ENCODE data around the gene PSMD11. TPM values are rescaled to one million over a fixed set of nuclear protein-coding genes. Genes with fewer than 3 reads are reported as not detected.

Gene PSMD11
- total and polyA plus RNA-seq, 4 donors = 17.4 to 64.1 (median 53.4) TPM

DNA sequence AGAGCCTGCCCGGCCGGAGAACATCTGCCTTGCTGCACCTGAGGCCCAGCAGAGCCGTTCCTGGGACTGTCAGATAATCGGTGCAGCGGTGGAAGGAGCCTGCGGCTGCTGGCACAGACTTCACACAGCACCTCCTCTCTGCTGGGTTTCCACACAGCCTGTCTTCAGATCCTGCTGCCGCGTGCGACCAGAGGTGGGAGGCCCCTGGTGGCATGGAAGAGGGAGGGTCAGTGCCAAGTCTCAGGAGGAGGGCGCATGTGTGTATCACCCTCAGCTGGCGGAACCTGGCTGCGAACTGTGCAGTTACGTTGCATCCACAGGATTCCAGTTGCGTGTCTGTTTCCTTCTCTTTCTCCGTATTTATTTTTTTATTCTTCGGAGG lies 45.8 kb downstream of the PSMD11 start:
- Histone ChIP-seq H3K4me3 (ENCODE audit: low read length in 2 of 2) (no peak overlapping the region), H3K36me3 (ENCODE audit: control insufficient read depth in 1 of 2, insufficient read depth in 2 of 2, low read length in 1 of 2) (no peaks in the 10 kb centered on the region), H3K4me1 (ENCODE audit: control insufficient read depth in 1 of 2, insufficient read depth in 2 of 2, low read length in 2 of 2) (no peaks in the 10 kb centered on the region), H3K9me3 (ENCODE audit: control insufficient read depth, low read length) (no peaks in the 10 kb centered on the region), H3K27me3 (ENCODE audit: control insufficient read depth in 1 of 2, insufficient read depth in 2 of 2, low read length in 1 of 2) (no peaks in the 10 kb centered on the region), H3K27ac (ENCODE audit: low read depth in 1 of 2, low read length in 2 of 2) (no peak overlapping the region)
- WGBS, 2 donors = 84 to 87% methylated on average over 16 of the region's 16 CpGs
- intact Hi-C loops (cut with DNase I) = no loop called here
- no peak for ATAC-seq (ENCODE audit: low FRiP score)
- no peak for DNase-seq

- Histone ChIP-seq H3K36me3 (ENCODE audit: control insufficient read depth in 1 of 2, insufficient read depth in 2 of 2, low read length in 1 of 2) (no peaks in the 10 kb centered on the region), H3K4me3 (ENCODE audit: low read length in 2 of 2) (no peak overlapping the region), H3K27ac (ENCODE audit: low read depth in 1 of 2, low read length in 2 of 2) (no peak overlapping the region), H3K9me3 (ENCODE audit: control insufficient read depth, low read length) (no peaks in the 10 kb centered on the region), H3K27me3 (ENCODE audit: control insufficient read depth in 1 of 2, insufficient read depth in 2 of 2, low read length in 1 of 2) (no peaks in the 10 kb centered on the region), H3K4me1 (ENCODE audit: control insufficient read depth in 1 of 2, insufficient read depth in 2 of 2, low read length in 2 of 2) (peaks cover 0 to 5% of the 10 kb centered on the region in 2 donors)
- intact Hi-C loops (cut with DNase I) = no loop called here
- 87 to 90% methylated on average over 21 of the region's 21 CpGs for WGBS, 2 donors
- DNase-seq (no peak), ATAC-seq (ENCODE audit: low FRiP score) (no peak)
These were observed 47.3 kb downstream of the PSMD11 start for GRCh38 chr17:32491371-32492263.

GRCh38 chr17:32492264-32492589 lies 47.9 kb downstream of the PSMD11 start:
- no peak overlapping the region for H3K27ac ChIP-seq (ENCODE audit: low read depth in 1 of 2, low read length in 2 of 2)
- no peaks in the 10 kb centered on the region for H3K27me3 ChIP-seq (ENCODE audit: control insufficient read depth in 1 of 2, insufficient read depth in 2 of 2, low read length in 1 of 2)
- intact Hi-C loops (cut with DNase I) = no loop called here
- H3K4me1 ChIP-seq (ENCODE audit: control insufficient read depth in 1 of 2, insufficient read depth in 2 of 2, low read length in 2 of 2) = peaks cover under 1 to 5% of the 10 kb centered on the region in 2 donors
- H3K4me3 ChIP-seq (ENCODE audit: low read length in 2 of 2) = no peak overlapping the region
- DNase-seq (no peak), ATAC-seq (ENCODE audit: low FRiP score) (no peak)
- WGBS, 2 donors = 84 to 89% methylated on average over 4 of the region's 4 CpGs
- H3K9me3 ChIP-seq (ENCODE audit: control insufficient read depth, low read length) = no peaks in the 10 kb centered on the region
- H3K36me3 ChIP-seq (ENCODE audit: control insufficient read depth in 1 of 2, insufficient read depth in 2 of 2, low read length in 1 of 2) = no peaks in the 10 kb centered on the region

DNA sequence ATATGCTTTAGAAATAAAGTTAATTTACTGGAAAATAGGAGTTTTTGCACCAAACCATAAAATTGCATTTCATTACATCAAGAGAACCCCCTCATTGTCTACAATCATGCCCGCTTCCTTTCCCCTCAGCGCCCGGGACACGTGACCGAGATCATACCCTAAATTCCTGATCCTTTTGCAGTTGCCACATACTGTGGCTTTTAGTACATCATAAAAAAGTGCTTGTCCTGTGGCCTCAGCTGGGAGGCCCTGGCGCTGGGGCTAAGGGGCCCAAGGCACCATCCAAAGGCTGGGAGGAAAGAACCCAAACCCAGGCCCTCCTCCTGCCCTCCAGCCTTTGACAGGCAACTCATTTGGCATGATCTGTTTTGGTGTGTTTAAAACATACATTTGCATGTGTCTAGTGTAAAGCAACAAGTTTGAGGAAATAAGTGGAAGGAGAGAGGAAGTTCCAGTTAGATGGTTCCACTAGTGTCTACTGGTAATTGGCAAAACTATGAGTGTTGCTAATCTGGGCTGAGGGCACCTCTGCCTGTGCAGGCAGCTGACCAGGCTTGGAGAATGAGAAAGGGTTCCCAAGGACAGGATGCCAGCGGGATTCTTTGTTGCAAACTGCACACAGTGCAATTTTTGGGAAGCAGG lies 48.5 kb downstream of the PSMD11 start:
- Histone ChIP-seq H3K36me3 (ENCODE audit: control insufficient read depth in 1 of 2, insufficient read depth in 2 of 2, low read length in 1 of 2) (no peaks in the 10 kb centered on the region), H3K27me3 (ENCODE audit: control insufficient read depth in 1 of 2, insufficient read depth in 2 of 2, low read length in 1 of 2) (no peaks in the 10 kb centered on the region), H3K9me3 (ENCODE audit: control insufficient read depth, low read length) (no peaks in the 10 kb centered on the region), H3K27ac (ENCODE audit: low read depth in 1 of 2, low read length in 2 of 2) (no peak overlapping the region), H3K4me1 (ENCODE audit: control insufficient read depth in 1 of 2, insufficient read depth in 2 of 2, low read length in 2 of 2) (peaks cover 4 to 8% of the 10 kb centered on the region in 2 donors), H3K4me3 (ENCODE audit: low read length in 2 of 2) (no peak overlapping the region)
- no peak for ATAC-seq (ENCODE audit: low FRiP score)
- WGBS, 2 donors = 93 to 97% methylated on average over 7 of the region's 7 CpGs
- DNase-seq = no peak
- intact Hi-C loops (cut with DNase I) = no loop called here

- intact Hi-C loops (cut with DNase I) = no loop called here
- DNase-seq = no peak
- 87 to 89% methylated on average over 15 of the region's 15 CpGs for WGBS, 2 donors
- H3K9me3 ChIP-seq (ENCODE audit: control insufficient read depth, low read length) = no peaks in the 10 kb centered on the region
- no peaks in the 10 kb centered on the region for H3K36me3 ChIP-seq (ENCODE audit: control insufficient read depth in 1 of 2, insufficient read depth in 2 of 2, low read length in 1 of 2)
- ATAC-seq (ENCODE audit: low FRiP score) = no peak
- no peak overlapping the region for H3K4me3 ChIP-seq (ENCODE audit: low read length in 2 of 2)
- no peak overlapping the region for H3K27ac ChIP-seq (ENCODE audit: low read depth in 1 of 2, low read length in 2 of 2)
- peaks cover 4 to 8% of the 10 kb centered on the region in 2 donors for H3K4me1 ChIP-seq (ENCODE audit: control insufficient read depth in 1 of 2, insufficient read depth in 2 of 2, low read length in 2 of 2)
- H3K27me3 ChIP-seq (ENCODE audit: control insufficient read depth in 1 of 2, insufficient read depth in 2 of 2, low read length in 1 of 2) = no peaks in the 10 kb centered on the region
These were observed 49.3 kb downstream of the PSMD11 start for GRCh38 chr17:32493571-32493970.

DNA sequence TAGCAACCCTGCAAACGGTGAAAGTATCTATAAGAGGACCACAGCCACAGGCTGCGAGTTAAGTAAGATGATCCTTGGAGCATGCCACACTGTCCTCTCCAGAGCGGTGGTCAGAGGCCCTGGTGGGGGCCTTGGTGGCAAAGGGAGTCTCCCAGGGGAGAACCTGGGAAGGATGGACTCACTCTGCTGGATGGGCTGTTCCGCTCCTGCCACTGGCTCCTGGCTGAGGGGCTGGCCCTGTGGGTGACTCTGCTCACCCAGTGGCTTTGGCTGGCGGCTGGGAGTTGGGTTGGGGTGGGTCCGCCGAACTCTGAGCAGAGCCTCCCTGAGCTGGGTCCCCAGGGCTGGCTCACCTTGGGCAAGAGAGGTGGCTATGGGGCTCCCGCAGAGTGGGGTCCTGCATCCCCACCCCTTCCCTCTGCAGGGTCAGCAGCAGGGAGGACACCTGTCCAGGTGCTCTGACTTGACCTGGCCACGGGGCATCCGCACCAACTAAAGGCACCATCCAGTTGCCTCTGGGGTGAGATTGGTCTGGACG lies 49.7 kb downstream of the PSMD11 start:
- intact Hi-C loops (cut with DNase I) = no loop called here
- no peaks in the 10 kb centered on the region for H3K27me3 ChIP-seq (ENCODE audit: control insufficient read depth in 1 of 2, insufficient read depth in 2 of 2, low read length in 1 of 2)
- peaks cover 4 to 8% of the 10 kb centered on the region in 2 donors for H3K4me1 ChIP-seq (ENCODE audit: control insufficient read depth in 1 of 2, insufficient read depth in 2 of 2, low read length in 2 of 2)
- H3K4me3 ChIP-seq (ENCODE audit: low read length in 2 of 2) = no peak overlapping the region
- WGBS, 2 donors = 97% methylated on average over 11 of the region's 11 CpGs
- H3K27ac ChIP-seq (ENCODE audit: low read depth in 1 of 2, low read length in 2 of 2) = no peak overlapping the region
- ATAC-seq (ENCODE audit: low FRiP score) (no peak), DNase-seq (no peak)
- H3K36me3 ChIP-seq (ENCODE audit: control insufficient read depth in 1 of 2, insufficient read depth in 2 of 2, low read length in 1 of 2) = no peaks in the 10 kb centered on the region
- no peaks in the 10 kb centered on the region for H3K9me3 ChIP-seq (ENCODE audit: control insufficient read depth, low read length)

DNA sequence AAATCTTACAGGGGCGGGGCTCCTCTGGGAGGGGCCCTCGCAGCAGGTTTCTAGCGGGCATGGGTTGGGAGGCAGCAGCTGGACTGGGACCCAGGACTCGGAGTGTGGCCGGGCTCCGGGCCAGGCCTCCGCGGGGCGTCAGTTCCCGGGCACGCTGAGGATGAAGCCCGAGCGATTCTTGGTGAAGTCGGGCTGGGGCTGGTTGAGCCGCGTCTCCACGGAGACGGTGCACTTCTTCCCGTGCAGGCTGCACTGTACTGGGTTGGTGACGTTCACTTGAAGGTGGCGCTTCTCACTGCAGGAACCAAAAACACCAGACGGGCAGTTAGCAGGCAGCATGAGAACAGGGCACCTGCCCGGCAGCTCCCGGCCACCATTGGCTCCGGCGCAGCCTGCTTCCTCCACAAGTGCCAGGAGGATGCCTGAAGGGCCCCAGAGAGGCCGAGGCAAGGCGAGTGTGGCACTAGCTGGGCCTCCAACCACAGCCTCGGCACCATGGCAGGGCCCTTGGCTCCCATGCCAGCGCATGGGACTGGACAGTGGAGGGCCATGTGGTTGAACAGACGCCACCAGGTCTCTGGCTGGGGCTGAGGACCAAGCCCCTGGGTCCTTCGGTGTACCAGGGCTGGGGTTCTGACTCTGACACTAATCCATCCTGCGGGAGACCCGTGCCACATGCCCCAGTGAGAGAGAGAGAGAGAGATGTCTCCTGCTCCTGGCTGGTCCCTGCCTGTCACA lies 50.5 kb downstream of the PSMD11 start:
- intact Hi-C loops (cut with DNase I) = no loop called here
- peak overlapping the region in 1 of 2 donors; percentile 17 for H3K27ac ChIP-seq (ENCODE audit: low read depth in 1 of 2, low read length in 2 of 2)
- H3K36me3 ChIP-seq (ENCODE audit: control insufficient read depth in 1 of 2, insufficient read depth in 2 of 2, low read length in 1 of 2) = no peaks in the 10 kb centered on the region
- peaks cover 4 to 8% of the 10 kb centered on the region in 2 donors for H3K4me1 ChIP-seq (ENCODE audit: control insufficient read depth in 1 of 2, insufficient read depth in 2 of 2, low read length in 2 of 2)
- 90% methylated on average over 34 of the region's 34 CpGs for WGBS, 2 donors
- no peaks in the 10 kb centered on the region for H3K9me3 ChIP-seq (ENCODE audit: control insufficient read depth, low read length)
- no peak overlapping the region for H3K4me3 ChIP-seq (ENCODE audit: low read length in 2 of 2)
- DNase-seq = no peak
- ATAC-seq (ENCODE audit: low FRiP score) = no peak
- no peaks in the 10 kb centered on the region for H3K27me3 ChIP-seq (ENCODE audit: control insufficient read depth in 1 of 2, insufficient read depth in 2 of 2, low read length in 1 of 2)

DNA sequence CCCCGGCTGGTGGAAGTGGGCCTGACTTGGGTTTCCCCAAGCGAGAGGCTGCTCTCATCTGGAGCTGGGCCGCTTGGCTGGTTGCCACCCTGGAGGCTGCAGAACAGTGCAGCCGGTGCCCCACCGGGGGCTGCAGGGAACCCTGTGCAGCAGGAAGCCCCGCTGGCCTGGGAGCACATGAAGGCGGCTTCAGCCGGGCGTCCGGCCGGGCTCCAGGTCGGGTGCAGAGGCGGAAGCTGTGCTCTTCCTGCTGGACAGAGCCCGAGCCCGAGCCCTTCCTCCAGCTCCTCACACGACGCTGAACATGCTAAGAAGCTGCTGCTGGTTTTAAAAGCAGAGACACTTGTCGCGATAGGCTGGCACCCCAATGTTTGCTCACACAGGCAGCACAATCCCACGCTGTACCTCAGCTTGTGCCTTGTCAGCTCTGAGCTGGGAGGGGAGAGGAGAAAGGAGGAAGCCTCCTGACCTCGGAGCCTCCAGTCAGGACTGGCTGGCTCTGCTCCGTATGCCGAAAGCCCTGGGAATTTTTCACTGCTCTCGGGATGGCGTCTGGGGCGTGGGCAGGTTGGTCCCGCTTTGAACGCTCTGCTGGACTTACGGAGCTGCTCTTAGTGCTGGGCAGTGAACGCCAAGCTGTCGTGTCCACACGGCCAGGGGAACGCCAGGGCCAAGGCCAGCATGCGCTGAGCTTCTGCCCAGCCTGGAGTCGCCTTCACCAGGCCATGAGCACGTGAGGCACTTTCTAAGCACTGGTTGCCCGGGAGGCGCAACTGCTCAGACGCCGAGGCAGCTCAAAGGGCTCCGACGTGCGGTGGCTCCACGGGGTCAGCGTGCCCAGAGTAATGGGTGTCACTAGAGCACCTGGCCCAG lies 51.3 kb downstream of the PSMD11 start:
- intact Hi-C loops (cut with DNase I) = no loop called here
- H3K27ac ChIP-seq (ENCODE audit: low read depth in 1 of 2, low read length in 2 of 2) = peak overlapping the region in 1 of 2 donors; percentile 91
- ATAC-seq (ENCODE audit: low FRiP score) (peak; percentile 24), DNase-seq (peak; percentile 80 to 90)
- H3K4me3 ChIP-seq (ENCODE audit: low read length in 2 of 2) = no peak overlapping the region
- no peaks in the 10 kb centered on the region for H3K27me3 ChIP-seq (ENCODE audit: control insufficient read depth in 1 of 2, insufficient read depth in 2 of 2, low read length in 1 of 2)
- peaks cover 4 to 8% of the 10 kb centered on the region in 2 donors for H3K4me1 ChIP-seq (ENCODE audit: control insufficient read depth in 1 of 2, insufficient read depth in 2 of 2, low read length in 2 of 2)
- no peaks in the 10 kb centered on the region for H3K36me3 ChIP-seq (ENCODE audit: control insufficient read depth in 1 of 2, insufficient read depth in 2 of 2, low read length in 1 of 2)
- WGBS, 2 donors = 23 to 30% methylated on average over 41 to 45 of the region's 45 CpGs
- H3K9me3 ChIP-seq (ENCODE audit: control insufficient read depth, low read length) = no peaks in the 10 kb centered on the region

Measured in aorta (tissue), 5 donors.